HG03460 (cell line): ENCODE results near the gene TRPC1.
"Not testable (repeated sequence)": the region's sequence is repeated elsewhere in the genome, so short reads cannot be mapped to it uniquely, and the experiment has no call there.

Experiments
- ATAC-seq: cut with Tn5 transposase; IDR thresholded peaks from one replicate; pipeline ENCODE4 v1.9.1; 2021; ENCODE audit not compliant: unreplicated experiment

Gene TRPC1

DNA sequence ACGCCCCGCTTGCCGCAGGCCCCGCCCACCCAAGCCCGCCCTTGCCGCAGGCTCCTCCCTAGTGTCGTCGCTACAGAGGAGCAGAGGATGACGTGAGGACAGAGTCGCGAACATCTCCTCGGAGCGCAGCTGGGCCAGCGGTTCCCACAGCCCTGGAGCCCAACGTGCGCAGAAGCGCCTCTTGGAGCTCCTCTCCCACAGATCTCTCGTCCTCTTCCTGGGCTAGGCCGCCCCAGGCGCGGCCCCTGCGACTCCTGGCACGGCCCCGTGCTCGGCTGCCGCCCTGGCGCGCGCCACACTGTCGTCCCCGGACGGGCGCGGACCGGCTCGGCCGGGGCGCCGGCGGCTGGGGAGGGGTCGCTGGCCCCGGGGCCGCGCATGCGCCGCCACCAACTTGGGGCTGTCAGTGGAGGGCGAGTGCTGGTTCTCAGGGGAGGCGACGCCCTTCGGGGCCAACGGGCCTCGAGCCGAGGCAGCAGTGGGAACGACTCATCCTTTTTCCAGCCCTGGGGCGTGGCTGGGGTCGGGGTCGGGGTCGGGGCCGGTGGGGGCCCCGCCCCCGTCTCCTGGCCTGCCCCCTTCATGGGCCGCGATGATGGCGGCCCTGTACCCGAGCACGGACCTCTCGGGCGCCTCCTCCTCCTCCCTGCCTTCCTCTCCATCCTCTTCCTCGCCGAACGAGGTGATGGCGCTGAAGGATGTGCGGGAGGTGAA is at the start of gene TRPC1:
TRPC1 (plus strand) TSS at position 67 of the 714 bp plus-strand sequence; CDS start at position 593, 526 bp downstream.
- ATAC-seq, result peak; percentile 91

DNA sequence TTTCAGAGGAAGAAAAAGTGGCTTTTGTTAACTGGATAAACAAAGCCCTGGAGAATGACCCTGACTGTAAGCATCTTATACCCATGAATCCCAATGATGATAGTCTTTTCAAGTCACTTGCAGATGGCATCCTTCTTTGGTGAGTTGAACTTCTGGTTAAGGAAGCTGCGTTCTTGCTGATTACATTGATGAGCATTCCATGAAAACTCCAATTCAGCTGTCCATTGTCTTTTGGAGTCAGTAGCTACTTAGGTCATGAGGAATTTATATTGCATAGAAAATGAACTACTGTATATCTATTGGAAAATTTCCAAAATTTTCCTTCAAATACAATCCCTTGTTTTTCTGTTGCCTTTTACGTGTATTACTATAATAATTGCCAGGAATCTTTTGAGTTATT is 47.7 kb upstream of the TRPC1 start:
- ATAC-seq, result no peak

DNA sequence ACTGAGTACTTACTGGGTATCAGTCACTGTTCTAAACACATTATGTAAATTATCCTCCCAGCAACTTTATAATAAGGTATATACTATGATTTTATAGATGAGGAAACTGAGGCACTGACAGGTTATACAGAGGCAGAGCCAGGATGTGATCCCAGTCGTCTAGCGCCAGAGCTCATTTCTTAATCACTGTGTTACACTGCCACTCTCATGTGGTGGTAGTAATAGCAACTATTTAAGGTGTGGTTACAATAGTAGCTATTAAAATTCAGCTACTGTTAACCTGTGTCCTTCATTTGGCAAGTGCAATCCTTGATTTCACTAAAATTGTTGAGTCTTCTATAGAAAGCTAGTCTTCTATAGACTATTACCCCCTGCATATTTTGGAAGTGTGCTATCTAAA is 43.1 kb upstream of the TRPC1 start:
- no peak for ATAC-seq

DNA sequence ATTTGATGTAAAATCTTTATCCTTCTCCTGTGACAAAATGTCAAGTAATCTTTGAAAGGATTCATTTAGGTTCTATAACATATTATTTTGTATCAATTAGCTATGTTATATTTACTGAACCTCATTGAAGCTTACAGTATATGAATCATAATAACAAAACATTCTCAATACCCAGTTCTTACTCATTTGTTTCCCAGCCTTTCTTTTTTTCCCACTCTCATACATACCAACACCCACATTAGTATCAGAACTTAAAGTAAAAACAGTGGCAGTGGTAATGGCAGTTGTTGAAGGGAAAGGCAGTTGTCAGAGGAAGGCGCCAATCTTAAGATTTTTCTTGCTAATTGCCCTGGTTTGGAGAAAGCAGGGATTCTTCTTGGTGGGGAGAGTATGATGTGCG is 33.2 kb upstream of the TRPC1 start:
- ATAC-seq, result no peak

DNA sequence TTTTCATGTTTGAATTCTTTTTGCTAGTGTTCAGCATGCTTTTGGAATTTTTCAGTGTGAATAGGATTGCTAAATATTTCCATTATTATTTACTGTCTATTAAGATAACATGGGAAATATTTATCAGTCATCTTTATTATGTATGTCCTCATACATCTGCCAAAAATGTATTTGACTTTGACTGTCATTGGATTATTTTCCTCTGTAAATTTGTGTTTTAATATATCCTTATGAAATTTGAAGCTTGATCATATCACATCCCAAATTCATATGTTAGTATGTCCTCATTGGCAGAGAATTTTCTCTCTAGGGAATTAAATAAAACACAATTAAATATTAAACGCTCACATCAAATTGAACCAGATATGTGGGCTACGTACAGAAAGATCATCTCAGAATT is 32.3 kb upstream of the TRPC1 start:
- no peak for ATAC-seq

DNA sequence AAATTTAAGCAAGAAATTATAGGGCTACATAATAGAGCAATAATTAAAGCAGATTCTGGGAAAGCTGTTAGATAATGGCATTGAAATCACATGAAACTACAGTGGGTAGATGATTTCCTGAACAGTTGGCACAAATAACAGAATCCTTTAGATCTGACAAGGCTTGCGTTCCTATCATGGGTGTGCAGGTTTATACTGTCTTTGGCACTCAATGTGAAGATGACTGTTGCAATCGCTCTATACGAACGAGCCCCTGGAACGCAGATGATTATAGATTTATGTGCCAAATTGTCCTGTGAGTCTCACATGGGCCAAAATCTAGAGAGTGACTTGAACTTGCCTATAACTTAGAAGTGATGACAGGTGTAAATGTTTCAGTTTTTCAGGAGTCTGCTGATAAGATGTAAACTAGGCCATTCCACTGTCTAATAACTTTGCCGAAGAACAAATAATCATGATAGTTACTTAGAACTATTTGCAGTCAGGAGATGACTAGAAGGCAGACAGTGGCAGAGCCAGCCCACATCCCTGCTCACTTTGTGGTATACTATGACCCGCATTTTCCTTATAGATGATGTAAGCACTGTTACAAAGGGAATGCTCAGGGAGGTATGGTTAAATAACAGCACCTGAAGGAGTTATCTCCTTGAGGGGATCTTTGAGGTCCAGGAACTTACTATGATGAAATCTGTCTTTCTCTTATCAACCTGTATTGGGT is 30.5 kb upstream of the TRPC1 start:
- no peak for ATAC-seq

DNA sequence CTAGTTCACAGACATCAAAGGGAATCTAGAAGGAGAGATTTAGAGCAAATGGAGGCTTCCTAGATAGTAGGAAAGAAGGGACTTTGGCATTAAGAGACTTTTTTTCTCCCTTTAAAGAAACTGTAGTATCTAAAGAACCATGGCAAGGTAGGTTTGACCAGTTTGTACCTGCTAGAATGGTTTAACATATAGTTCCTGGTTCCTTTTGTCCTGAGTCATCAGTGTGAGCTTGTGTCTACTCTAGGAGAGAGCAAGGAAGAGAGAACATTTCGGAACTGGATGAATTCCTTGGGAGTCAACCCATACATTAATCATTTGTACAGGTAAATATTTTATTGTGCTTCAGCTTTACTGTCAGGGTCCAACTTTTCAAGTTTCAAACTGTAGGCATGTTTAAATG is 29.6 kb upstream of the TRPC1 start:
- no peak for ATAC-seq

DNA sequence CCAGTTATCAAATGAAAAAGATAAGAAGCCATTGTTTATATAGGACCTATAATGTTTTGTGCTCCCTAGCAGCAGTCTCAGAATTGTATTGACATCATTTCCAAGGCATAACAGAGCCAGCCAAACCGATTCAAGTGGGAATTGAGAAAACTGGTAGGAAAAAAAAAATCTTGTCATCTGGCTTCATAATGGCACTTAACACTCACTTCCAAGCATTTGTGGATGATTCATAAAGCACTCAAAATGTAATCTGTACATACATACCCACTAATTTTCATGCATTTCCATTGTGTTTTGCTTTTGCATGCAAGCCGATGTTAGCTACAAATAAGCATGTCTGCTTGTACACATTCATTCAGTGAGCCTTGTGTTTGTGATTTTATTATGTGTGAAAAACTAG is 18.6 kb upstream of the TRPC1 start:
- ATAC-seq, result no peak

DNA sequence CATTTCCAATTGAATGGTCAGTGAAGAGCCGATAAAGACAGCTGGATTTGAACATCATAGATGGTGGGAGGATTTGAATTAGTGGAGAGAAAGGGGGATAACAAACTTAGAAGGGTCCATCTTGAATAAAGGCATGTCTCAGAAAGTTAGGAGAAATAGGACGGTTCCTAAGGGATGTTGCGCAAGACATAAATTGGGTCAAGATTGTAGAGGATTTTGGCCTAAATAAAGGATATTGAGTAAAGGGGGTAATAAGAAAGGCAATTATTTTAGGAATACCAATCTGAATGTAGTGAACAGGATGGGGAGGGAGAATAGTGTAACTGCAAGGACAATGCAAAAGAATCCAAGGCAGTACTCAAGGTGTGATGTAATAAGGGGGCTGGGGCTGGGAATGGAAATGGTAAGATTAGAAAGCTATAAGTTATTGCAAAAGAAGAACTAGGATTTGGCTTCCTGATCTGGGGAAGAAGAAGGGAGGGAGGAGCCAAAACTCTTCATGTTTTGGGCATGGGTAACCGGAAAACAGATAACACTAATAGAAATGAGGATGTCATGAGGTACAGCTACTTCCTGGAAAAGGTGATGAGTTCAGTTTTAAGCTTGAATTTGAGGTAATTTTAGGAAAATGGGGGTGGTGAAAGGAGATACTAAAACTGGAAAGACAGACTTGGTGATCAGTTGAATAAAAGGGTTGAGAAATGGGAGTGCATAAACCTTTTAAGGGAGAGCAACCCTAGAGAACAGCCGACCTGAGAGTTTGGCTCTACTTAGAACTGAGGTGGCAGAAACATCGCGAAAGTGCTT is 17.3 kb upstream of the TRPC1 start:
- ATAC-seq, result no peak

DNA sequence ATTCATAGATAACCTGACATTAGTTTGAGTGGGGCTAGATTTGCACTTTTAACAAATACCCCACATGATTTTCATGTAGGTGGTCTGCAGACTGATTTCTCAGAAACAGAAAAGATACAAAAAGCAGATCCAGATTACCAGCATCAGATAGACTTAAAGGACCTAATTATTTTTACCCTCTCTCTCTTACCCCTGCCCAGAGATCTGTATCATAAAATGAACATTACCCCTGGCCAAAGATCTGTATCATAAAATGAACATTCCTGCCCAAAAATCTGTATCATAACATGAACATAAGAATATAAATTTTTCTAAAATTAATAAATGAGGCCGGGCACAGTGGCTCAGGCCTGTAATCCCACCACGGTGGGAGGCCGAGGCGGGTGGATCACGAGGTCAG is 14.6 kb upstream of the TRPC1 start:
- ATAC-seq, result no peak

DNA sequence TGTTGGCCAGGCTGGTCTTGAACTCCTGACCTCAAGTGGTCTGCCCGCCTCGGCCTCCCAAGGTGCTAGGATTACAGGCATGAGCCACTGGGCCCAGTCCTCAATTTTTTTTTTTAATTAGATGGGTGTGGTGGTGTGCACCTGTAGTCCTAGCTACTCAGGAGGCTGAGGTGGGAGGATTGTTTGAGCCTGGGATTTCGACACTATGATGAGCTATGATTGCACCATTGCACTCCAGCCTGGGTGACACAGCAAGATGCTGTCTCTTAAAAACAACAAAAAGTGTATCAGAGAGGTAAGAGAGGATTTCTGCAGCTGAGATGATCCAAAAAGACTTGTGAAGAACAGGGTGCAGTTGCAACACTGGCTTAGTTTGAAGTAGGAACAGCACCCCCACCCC is 9.0 kb upstream of the TRPC1 start:
- ATAC-seq, result not testable (repeated sequence)

DNA sequence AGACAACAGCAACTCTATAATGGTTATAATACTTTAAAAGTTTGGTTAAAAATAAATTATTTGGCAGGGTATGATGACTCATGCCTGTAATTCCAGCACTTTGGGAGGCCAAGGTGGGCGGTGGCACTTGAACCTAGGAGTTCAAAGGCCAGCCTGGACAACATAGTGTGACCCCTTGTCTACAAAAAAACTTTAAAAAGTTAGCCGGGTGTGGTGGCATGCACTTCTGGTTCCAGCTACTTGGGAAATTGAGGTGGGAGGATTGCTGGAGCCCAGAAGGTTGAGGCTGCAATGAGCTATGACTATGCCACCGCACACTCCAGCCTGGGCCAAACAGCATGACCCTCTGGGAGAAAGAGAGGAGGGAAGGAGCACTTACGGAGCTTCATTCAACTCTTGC is 7.7 kb upstream of the TRPC1 start:
- ATAC-seq, result no peak

DNA sequence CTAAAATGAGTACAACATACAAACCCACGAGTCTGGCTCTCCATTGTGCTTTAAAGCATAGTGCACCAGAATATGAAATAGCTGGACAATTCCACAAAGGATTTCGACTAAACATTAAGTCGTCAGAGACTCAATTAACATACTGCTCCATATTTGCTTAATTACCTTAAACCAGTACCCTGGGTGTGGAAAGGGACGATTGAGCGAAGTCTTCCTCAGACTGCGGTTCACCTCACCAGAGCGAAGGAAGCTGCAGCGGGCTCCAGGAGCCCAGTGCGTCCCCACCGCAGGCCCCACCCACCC is 218 bp upstream of the TRPC1 start:
- ATAC-seq, result peak; percentile 16

DNA sequence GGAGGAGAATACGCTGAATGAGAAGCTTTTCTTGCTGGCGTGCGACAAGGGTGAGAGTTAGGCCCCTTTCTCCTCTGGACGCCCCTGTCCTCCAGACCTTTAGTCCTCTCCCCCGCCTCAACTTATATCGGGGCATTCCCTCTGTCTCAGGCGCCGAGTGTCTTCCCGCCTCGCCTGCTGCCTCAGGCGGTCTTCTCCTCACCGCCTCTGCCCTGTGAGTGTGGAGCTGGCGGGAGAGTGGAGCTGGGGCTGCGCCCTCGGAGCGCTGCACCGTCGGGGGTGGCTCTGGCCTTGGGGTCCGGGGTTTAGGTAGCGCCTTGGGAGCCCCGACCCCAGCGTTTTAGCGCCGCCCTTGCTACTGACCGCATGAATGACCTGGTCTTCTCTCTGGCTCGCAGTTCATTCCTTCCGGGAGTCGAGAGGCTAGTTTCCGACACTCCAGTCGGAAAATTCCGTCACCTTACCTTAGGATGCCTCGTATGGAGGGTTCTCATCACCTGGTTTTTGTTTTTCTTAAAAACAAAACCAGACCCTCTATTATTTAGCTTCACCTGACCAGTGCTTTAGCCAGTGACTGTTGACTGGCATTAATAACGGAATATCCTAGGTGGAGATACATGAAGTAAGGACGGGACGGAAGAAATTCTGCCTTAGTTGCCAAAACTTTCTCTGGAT is 985 bp downstream of the TRPC1 start:
- peak; percentile 24 for ATAC-seq

DNA sequence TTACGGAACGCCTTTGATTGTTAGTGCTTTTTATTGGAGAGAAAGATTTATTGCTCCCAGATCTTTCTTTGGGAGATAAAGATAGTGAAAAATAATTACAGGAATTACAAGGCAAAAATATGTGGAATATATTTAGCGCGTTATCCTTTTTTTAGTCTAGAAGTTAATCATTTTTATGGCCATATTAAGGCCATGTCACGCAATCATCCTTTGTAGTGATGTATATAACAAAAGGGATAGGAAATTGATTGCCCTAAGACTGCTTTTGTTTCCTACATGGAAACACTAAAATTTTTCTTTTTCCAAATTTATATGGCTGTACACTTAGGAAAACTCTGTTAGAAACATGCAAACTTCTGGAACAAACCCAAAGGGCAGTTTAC is 1.5 kb downstream of the TRPC1 start:
- no peak for ATAC-seq

DNA sequence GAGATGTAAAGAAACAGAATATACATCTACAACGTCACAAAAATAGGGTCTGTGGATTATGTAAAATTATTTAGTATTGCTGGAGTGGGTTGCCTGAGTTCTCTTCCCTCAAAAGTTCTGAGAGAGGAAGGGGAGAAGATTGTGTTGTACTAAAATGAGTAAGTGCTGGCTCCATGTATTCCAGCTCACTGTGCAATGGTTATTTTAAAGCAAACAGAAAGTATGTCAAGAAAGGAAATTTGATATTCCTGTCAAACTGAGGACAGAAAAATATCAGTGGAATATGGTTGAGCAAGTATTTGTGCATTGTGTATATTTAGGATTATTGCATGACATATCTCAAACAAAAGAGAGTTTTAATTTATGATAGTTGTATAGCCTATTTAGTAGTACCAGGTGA is 2.2 kb downstream of the TRPC1 start:
- no peak for ATAC-seq

DNA sequence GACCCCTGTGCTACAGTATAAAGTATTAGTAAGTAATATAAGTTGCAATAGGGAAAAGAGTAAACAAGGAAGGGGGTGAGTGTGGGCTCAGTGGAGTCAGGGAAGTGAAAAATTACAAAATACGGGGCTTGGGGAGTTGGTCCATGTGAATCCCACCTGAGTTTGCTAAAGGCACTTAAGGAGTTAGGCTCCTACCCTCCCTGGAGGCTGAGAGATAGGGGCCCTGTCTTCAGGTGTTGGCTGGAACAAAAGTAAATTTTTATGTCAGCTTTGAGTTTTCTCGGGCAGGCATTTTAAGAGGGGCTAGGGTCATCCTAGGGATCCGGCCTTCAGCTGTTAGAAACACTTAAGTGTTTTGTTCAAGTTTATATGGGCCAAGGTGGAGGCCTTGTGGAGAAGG is 8.2 kb downstream of the TRPC1 start:
- no peak for ATAC-seq

DNA sequence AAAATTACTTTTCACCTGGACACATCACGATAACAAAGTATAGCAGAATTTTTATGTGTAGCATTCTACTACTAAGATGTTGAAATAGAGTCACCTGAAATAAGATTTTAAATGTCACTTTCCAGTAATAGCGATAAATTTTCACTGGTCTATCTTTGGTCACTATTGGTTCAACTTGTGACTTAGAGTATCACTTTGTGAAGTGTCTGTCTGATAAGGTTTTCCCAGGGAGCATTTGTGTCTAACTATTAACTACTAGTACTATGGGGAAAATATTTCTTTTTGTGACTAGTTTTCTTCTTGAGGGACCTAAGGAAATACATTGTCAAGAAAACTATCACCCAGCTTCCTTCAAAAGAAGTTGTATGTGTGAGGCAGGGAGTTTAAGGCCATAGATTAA is 11.0 kb downstream of the TRPC1 start:
- no peak for ATAC-seq

DNA sequence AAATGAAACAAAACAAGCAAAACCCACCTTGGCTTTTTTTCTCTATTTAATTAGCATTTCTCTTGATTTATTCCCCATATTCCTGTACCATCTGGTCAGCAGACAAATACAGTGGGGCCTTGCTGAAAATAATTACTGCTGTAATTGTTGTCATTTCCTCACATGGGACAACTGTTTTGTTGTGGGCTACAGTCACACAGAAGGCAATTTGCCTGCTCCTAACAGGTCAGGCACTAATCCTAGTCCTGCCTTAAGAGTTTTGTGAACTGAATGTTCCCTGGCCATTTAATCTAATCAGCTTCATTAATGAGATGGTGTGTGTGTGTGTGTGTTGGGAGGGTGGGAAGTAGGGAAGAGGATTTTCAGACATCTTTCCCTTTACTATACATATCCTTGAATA is 11.6 kb downstream of the TRPC1 start:
- ATAC-seq, result no peak

DNA sequence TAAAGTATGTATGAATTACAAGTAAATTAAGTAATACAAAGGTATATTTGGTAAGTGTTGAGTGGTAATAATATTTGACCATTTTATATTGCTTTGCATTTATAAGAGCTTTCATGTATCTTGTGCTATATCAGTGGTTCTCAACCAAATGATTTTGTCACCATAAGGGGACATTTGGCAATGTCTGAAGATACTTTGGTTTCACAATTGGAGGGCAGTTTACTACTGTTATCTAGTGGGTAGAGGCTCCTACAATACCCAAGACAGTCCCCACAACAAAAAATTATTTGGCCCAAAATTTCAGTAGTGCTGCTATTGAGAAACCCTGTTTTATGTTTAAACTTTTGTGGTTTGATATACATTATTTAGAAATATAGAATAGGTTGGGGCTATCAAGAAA is 14.6 kb downstream of the TRPC1 start:
- no peak for ATAC-seq

DNA sequence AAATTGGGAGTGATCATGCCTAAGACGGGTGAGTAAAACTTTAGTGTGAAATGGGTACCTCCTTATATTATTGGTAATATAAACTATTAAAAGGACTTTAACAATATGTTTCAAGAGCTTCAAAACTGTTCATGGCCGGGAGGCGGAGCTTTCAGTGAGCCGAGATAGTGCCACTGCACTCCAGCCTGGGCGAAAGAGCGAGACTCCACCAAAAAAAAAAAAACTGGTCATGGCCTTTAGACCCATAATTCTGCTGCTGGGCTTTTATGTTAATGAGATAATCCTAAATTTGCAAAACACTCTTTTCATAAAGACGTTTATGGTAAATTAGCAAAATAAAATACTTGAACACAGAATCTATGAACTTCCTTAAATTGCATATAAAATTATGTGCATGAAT is 22.8 kb downstream of the TRPC1 start:
- no peak for ATAC-seq

DNA sequence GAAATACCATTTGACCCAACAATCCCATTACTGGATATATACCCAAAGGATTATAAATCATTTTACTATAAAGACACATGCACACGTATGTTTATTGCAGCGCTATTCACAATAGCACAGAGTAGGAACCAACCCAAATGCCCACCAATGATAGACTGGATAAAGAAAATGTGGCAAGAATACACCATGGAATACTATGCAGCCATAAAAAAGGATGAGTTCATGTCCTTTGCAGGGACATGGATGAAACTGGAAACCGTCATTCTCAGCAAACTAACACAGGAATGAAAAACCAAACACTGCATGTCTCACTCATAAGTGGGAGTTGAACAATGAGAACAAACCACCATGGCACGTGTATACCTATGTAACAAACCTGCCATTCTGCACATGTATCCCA is 26.7 kb downstream of the TRPC1 start:
- ATAC-seq, result not testable (repeated sequence)
